DND-41 (cell line): Measurements from ENCODE around the gene QSOX2.

ENCODE experiments used
- ATAC-seq: fragments of 200-7000 bp; cut with Tn5 transposase; 3 replicates; pipeline ENCODE4 v1.9.1; 2021; ENCODE audit warnings: low read depth; ENCODE audit not compliant: insufficient read depth
- DNase-seq: peaks from one replicate; pipeline ENCODE4 v3.0.0-alpha.2; 2020
- H2AFZ ChIP-seq: 2 replicates; pipeline ENCODE4 v1.6.0; 2012; ENCODE audit warnings: low read depth, low read length
- H3K27ac ChIP-seq: 2 replicates; pipeline ENCODE4 v1.5.1; 2012; ENCODE audit warnings: low read length, inconsistent platforms
- H3K27me3 ChIP-seq: fragments of 200-600 bp; sonication (generic); 2 replicates; pipeline ENCODE4 v1.6.0; 2012; ENCODE audit warnings: low read length, mild to moderate bottlenecking, inconsistent platforms; ENCODE audit not compliant: insufficient read depth, poor library complexity
- H3K36me3 ChIP-seq: 2 replicates; pipeline ENCODE4 v1.5.1; 2012; ENCODE audit warnings: low read length, inconsistent platforms; ENCODE audit not compliant: insufficient read depth
- H3K4me1 ChIP-seq: 2 replicates; pipeline ENCODE4 v1.5.1; 2012; ENCODE audit warnings: mild to moderate bottlenecking, low read length; ENCODE audit not compliant: insufficient read depth
- H3K4me2 ChIP-seq: 2 replicates; pipeline ENCODE4 v1.6.0; 2012; ENCODE audit warnings: mild to moderate bottlenecking, moderate library complexity, low read length, inconsistent platforms; ENCODE audit not compliant: insufficient read depth
- H3K4me3 ChIP-seq, 2 experiments: fragments of 200-600 bp in 1 of 2; shearing (Covaris generic) in 1 of 2; 2 replicates each; pipeline ENCODE4 v1.5.1; 2012 to 2016; ENCODE audit warnings: inconsistent platforms in 2 of 2, low read length in 2 of 2, mild to moderate bottlenecking in 2 of 2, low read depth in 1 of 2, moderate library complexity in 1 of 2
- H3K79me2 ChIP-seq: 2 replicates; pipeline ENCODE4 v1.6.0; 2012; ENCODE audit warnings: low read length, inconsistent platforms; ENCODE audit not compliant: insufficient read depth
- H3K9ac ChIP-seq: 2 replicates; pipeline ENCODE4 v1.6.0; 2012; ENCODE audit warnings: low read depth, mild to moderate bottlenecking, inconsistent platforms, low read length, moderate library complexity
- H3K9me3 ChIP-seq: 2 replicates; pipeline ENCODE4 v1.5.1; 2012; ENCODE audit warnings: low read length, moderate library complexity, mild to moderate bottlenecking, inconsistent platforms; ENCODE audit not compliant: insufficient read depth, severe bottlenecking
- H4K20me1 ChIP-seq: 2 replicates; pipeline ENCODE4 v1.6.0; 2012; ENCODE audit warnings: low read length; ENCODE audit not compliant: insufficient read depth
- EZH2 ChIP-seq: IDR thresholded peaks from 3 replicates; pipeline ENCODE4 v1.6.1; 2012; ENCODE audit warnings: borderline replicate concordance, low read depth, mild to moderate bottlenecking, moderate library complexity, low read length, inconsistent platforms; ENCODE audit not compliant: severe bottlenecking
- TF ChIP-seq, protein P1 (sequence below): IDR thresholded peaks from 2 replicates; pipeline ENCODE4 v1.5.1; 2012; ENCODE audit warnings: borderline replicate concordance, low read length, moderate library complexity, mild to moderate bottlenecking; ENCODE audit not compliant: poor library complexity, severe bottlenecking; ENCODE audit errors: extremely low read depth

Gene QSOX2

DNA sequence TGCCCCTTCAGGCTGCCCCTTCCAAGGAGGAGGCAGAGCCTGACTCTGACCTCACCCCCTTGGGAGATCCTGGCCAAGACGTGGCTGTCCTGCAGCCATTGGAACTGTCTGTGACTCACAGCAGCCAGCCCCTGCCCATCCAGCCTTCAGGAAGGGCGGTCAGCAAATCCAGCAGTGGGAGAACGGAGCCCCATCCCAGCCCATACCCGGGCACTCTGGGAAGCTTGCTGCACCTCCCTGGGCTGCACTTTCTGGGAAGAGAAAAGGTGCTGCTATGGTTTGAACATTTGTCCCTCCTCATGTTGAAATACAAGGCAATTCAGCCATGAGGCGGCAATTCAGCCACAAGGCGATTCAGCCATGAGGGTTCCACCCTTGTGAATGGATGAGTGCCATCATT lies 33.9 kb upstream of the QSOX2 start:
- Histone ChIP-seq H3K4me3 (no peak overlapping the region), H3K4me1 (no peaks in the 10 kb centered on the region), H3K79me2 (no peaks in the 10 kb centered on the region), H3K9ac (no peak overlapping the region), H4K20me1 (0 out of 2 replicates have a peak, but pooled peaks cover 3% of the 10 kb centered on the region), H3K27ac (no peak overlapping the region), H2AFZ (no peak overlapping the region), H3K4me2 (no peak overlapping the region), H3K36me3 (no peaks in the 10 kb centered on the region), H3K27me3 (peaks cover 3% of the 10 kb centered on the region), H3K9me3 (no peaks in the 10 kb centered on the region)
- DNase-seq, result no peak
- no peak for TF ChIP-seq EZH2
- no peak for ATAC-seq

DNA sequence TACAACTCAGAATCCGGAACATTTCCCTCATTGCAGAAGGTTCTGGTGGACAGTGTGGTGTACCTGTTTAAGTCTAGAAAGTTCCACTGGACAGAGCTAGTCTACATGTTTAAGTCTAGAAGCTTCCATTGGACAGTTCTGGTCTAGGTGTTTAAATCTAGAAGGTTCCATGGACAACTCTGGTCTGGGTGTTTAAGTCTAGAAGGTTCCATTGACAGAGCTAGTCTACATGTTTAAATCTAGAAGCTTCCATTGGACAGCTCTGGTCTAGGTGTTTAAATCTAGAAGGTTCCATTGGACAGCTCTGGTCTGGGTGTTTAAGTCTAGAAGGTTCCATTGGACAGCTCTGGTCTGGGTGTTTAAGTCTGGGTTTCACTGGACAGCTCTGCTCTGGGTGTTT lies 33.3 kb upstream of the QSOX2 start:
- no peak for ATAC-seq
- H3K27me3 ChIP-seq, result peaks cover 3% of the 10 kb centered on the region
- TF ChIP-seq EZH2, result no peak
- TF ChIP-seq, protein P1, sequence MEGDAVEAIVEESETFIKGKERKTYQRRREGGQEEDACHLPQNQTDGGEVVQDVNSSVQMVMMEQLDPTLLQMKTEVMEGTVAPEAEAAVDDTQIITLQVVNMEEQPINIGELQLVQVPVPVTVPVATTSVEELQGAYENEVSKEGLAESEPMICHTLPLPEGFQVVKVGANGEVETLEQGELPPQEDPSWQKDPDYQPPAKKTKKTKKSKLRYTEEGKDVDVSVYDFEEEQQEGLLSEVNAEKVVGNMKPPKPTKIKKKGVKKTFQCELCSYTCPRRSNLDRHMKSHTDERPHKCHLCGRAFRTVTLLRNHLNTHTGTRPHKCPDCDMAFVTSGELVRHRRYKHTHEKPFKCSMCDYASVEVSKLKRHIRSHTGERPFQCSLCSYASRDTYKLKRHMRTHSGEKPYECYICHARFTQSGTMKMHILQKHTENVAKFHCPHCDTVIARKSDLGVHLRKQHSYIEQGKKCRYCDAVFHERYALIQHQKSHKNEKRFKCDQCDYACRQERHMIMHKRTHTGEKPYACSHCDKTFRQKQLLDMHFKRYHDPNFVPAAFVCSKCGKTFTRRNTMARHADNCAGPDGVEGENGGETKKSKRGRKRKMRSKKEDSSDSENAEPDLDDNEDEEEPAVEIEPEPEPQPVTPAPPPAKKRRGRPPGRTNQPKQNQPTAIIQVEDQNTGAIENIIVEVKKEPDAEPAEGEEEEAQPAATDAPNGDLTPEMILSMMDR, result no peak
- no peak overlapping the region for H3K4me2 ChIP-seq
- H3K36me3 ChIP-seq, result no peaks in the 10 kb centered on the region
- H3K4me3 ChIP-seq, result no peak overlapping the region
- peaks cover 3% of the 10 kb centered on the region; the same call in 1 of the 2 replicates for H4K20me1 ChIP-seq
- no peaks in the 10 kb centered on the region for H3K9me3 ChIP-seq
- no peak overlapping the region for H3K9ac ChIP-seq
- no peaks in the 10 kb centered on the region for H3K79me2 ChIP-seq
- no peak overlapping the region for H2AFZ ChIP-seq
- H3K4me1 ChIP-seq, result no peaks in the 10 kb centered on the region
- no peak overlapping the region for H3K27ac ChIP-seq
- no peak for DNase-seq

DNA sequence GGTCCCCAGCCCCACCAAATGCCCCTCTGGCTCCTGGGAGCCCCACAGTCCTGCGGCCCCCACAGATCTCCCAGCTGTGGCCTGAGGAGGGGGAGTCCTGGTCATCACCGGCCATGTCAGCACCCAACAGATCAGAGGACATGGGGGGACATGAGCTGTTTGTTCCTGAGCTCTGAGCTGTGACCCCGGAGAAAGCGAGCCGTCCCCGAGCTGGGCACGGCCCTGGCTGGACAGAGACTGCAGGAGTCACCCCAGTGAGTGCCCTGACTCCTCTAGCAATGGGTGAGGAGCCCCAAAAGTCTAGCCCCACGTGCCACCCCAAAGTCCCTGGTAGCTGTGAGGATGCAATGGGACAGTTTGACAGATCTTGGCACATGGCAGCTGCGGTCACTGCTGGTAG lies 32.6 kb upstream of the QSOX2 start:
- DNase-seq (no peak), ATAC-seq (no peak)
- H3K9ac ChIP-seq, result no peak overlapping the region
- H4K20me1 ChIP-seq, result peaks cover 3% of the 10 kb centered on the region; the same call in 1 of the 2 replicates
- H3K4me1 ChIP-seq, result no peaks in the 10 kb centered on the region
- TF ChIP-seq, protein P1, result no peak
- no peak for TF ChIP-seq EZH2
- H3K27me3 ChIP-seq, result peaks cover 3% of the 10 kb centered on the region
- no peak overlapping the region for H3K4me3 ChIP-seq
- H2AFZ ChIP-seq, result no peak overlapping the region
- H3K79me2 ChIP-seq, result no peaks in the 10 kb centered on the region
- H3K9me3 ChIP-seq, result no peaks in the 10 kb centered on the region
- H3K27ac ChIP-seq, result no peak overlapping the region
- no peaks in the 10 kb centered on the region for H3K36me3 ChIP-seq
- H3K4me2 ChIP-seq, result no peak overlapping the region

DNA sequence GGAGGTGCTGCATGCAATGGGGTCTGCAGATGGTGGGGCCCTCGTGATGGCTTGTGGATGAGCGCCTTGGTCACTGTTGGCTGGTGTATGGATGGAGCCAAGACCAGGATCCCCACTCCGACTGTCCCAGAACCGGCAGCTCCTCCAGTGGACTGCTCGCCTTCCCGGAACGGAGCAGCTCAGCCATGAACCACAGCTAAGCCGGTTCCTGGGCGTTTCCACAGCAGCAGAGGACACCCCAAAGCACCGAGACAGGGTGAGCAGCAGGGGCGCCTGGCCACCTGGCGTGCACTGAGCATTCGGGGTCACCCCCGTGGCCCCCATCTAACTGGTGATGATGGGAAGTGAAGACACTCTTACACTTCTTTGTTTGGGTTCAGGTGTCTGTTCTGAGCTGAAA lies 32.1 kb upstream of the QSOX2 start:
- no peaks in the 10 kb centered on the region for H3K36me3 ChIP-seq
- H3K79me2 ChIP-seq, result no peaks in the 10 kb centered on the region
- H3K4me3 ChIP-seq, result no peak overlapping the region
- TF ChIP-seq, protein P1, result no peak
- TF ChIP-seq EZH2, result no peak
- no peaks in the 10 kb centered on the region for H3K4me1 ChIP-seq
- no peak for ATAC-seq
- H2AFZ ChIP-seq, result no peak overlapping the region
- H3K4me2 ChIP-seq, result no peak overlapping the region
- DNase-seq, result no peak
- no peak overlapping the region for H3K27ac ChIP-seq
- H4K20me1 ChIP-seq, result peaks cover 3% of the 10 kb centered on the region; the same call in 1 of the 2 replicates
- peaks cover 3% of the 10 kb centered on the region for H3K27me3 ChIP-seq
- no peak overlapping the region for H3K9ac ChIP-seq
- H3K9me3 ChIP-seq, result no peaks in the 10 kb centered on the region
